GM20431 (cell line): Measurements from ENCODE around the gene MEF2C.
"Not testable (repeated sequence)": the region's sequence is repeated elsewhere in the genome, so short reads cannot be mapped to it uniquely, and the experiment has no call there.

ENCODE experiments used
- in situ Hi-C: fragments of 300-500 bp; cut with MseI, MboI; formaldehyde crosslinking; loops from one replicate; pipeline ENCODE4 v1.15.0; 2020; ENCODE audit warnings: low sequenced_read_pairs; ENCODE audit not compliant: unreplicated experiment

Gene MEF2C

DNA sequence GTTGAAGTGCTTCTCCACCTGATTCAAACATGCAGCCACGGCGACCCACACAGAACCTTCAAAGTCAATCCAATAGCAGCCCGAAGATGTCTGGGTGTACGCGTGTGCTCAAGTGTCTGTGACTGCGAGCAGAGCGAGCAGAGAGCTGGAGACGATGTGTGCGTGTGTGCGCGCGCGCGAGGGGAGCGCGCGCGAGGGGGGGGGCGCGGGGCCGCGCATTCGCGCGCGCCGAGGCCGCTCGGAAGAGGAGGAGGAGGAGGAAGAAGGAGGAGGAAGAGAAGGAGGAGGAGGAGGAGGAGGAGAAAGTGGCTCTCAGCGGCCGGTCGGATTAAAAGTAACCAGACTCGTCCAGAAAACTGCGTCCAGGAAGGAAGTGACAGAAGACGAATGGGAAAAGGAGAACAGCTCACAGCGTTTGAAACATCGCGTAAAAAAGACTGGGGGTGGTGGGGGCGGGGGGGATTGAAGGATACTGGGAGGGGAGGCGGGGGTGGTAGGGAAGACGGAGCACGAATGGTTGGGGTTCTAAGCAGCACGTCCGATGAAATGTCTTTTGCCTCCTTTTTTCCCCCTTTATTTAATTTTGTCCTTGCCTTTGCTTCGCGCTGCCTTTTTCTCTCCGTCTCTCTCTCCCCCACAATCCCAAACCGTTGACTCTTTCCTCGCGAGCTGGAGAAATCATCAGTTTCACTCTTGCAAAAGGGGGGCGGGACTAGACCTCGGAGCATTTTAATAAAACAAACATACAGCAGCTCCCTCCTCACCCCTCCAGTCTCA is at the start of gene MEF2C:
TSS of gene MEF2C (minus strand) at position 126 of the 777 bp plus-strand sequence. CDS start 59,396 bp downstream, outside the sequence.
- in situ Hi-C loops = no loop called here

DNA sequence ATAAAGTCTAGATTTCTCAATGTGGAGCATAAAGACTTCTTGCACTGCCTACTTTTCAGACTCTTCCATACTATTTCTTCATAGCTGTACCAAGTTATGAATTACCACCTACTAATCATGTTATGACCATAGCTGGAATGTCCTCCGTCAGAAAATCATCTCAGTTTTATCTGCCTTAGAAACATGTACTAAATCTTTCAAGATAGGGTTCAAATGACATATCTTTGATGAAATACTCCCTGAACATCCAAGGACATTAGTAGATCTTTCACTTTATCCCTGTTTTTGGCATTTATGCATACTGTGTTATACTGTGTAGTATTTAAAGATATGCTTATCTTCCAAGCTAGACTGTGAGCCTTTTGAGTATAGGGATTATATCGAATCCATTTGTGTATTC is 49.6 kb upstream of the MEF2C start:
- in situ Hi-C loops = no loop called here

DNA sequence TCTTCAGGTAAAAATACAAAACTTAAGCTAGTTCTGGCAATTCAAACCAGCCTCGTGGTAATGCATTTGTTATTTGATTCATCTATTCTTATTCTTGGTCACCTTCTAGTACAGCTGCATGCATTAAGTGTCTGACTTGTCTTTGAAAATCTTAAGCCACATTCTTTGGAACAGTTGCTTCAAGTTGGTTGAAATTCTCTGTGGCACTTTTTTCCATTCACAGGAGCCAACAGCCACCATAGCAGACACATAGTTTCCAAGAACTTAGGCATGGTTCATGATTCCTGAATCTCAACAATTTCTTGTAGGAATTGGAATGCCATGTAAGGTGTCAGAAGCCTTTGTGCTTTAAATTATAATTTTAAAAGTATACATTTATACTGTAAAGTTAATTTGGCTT is 47.4 kb upstream of the MEF2C start:
- in situ Hi-C loops = no loop called here

DNA sequence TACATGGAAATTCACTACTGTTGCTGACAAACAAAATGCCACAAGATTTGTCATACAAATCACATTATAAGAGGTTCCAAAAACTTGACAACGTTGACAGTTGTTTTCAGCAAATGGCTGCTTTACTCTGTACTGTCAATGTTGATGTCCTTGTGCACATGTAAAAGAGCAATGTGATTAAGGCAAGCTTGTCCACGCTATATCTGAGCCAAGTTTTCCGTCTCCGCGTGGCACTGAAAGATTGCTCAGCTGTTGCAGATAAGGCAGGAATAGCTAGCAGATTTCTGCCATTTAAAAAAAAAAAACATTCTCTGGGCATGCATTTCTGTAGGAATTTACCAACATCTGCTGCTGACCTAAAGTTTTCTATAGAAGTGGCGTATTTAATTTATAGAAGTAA is 46.4 kb upstream of the MEF2C start:
- in situ Hi-C loops = no loop called here

DNA sequence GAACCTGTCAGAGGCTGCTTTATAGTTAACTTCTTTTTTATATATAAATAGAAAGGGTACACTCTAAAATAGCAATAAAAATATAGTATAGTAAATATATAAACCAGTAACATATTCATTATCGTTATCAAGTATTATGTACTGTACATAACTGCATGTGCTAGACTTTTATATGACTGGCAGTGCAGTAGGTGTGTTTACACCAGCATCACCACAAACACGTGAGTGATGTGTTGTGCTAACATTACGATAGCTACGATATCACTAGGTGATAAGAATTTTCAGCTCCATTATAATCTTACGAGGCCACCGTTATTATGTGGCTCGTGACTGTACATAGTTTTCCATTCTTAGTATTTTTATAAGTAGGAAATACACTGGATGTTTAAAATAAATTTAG is 43.8 kb upstream of the MEF2C start:
- in situ Hi-C loops = no loop called here

DNA sequence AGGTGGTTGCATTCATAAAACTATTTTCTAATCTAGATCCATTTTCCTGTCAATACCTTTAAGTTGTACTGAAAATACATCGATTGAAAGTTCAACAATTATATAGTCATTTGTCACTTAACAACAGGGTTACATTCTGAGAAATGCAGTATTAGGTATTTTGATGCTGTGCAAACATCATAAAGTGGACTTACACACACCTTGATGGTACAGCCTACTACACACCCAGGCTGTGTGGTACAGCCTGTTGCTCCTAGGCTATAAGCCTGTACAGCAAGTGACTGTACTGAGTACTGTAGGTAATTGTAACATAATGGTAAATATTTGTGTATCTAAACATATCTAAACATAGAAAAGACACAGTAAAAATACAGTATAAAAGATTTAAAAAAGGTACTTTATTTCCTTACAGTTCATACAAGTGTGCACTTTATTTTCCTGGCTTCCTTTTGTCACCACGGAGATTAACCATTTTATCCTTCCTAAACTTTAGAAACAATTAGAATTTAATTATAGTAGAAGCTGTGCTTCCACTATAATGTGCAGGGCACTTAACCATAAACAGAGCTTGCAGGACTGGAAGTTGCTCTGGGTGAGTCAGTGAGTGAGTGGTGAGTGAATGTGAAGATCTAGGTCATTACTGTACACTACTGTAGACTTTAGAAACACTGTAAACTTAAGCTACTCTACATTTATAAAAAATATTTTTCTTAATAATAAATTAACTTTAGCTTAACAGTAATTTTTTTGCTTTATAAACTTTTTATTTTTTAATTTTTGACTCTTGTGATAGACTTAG is 42.9 kb upstream of the MEF2C start:
- in situ Hi-C loops = no loop called here

DNA sequence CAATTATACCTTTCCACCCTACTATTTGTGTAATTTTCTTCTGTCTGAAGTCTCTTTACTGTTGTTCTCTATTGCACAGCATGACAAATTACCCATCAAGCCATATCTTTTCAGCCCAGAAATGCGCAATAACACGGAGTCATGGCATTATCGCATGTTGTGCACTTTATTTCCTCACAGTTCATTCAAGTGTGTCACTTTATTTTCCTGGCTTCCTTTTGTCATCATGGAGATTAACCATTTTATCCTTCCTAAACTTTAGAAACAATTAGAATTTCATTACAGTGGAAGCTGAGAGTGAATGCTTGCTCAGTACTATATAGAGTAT is 41.3 kb upstream of the MEF2C start:
- in situ Hi-C loops = no loop called here

DNA sequence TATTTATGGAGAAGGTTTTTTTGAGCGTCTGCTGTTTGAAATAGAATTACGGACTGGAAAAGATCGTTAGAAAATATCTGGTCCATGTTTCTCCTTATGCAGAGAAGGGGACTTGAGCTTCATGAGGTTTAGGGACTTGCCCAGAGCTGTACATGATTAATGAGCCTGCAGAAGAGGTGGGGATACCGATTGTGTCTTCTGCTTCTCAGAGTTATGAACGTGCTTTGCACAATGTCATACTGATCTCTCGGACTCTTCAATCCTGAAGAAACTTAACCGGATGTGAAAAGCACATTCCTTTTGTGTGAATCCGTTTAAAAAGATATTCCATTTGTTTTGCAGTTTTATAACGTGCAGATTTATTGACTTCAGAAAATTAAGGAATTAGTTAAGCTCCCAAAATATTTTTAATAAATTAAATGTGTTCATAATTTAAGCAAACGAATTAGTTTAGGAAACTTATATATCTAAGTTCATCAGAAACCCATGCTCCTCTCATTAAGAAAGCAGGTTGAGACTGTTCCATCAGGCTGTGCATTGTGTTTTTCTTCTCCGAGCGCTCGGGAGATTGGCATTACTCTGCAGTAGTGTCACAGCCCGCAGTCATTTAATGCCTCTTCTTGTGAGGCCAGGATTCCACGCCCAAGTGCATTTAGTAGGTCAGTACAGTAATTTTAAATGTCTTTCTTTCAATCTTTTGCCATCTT is 40.8 kb upstream of the MEF2C start:
- in situ Hi-C loops = no loop called here

DNA sequence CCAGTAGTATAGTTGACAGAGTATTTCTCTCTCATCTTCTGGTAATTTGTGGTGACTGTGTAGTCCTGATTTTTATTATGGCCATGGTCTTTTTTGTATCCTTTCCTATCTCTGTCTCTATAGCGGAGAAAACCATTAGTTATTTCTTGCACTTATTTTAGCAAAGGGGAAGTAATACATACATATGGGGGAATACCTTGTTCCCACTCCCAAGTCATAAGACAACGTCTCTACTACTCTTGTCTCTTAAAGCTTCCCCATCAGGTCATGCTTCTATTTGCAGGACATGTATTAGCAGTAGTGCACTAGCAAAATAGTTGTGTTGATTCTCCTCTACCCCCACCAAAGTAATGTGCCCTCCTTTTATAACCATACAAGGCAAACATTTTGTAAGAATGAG is 29.8 kb upstream of the MEF2C start:
- in situ Hi-C loops = not testable (repeated sequence)

DNA sequence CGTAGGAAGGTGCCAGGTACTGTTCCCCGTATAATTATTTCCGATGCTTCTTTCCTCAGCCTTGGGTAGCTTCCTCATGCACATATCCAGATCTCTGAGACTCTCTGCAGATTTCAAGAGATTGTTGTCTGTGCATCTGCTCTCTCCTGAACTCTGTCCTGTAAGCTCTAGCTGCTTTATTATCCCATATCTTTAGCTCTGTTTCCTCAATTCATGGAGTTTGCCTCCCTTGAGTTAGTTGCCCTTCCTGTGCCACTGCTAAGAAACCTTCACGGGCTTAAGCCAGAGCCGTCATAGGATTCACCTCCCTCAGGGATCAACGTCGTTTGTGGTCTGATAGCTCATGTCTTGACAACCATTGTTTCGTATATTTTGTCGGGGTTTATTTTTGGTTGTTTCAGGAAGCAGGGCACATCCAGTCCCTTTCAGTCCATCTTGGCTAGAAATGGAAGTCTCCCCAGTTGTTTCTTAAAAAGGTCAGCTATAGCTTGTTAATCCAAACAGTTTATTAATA is 28.1 kb upstream of the MEF2C start:
- in situ Hi-C loops = not testable (repeated sequence)

DNA sequence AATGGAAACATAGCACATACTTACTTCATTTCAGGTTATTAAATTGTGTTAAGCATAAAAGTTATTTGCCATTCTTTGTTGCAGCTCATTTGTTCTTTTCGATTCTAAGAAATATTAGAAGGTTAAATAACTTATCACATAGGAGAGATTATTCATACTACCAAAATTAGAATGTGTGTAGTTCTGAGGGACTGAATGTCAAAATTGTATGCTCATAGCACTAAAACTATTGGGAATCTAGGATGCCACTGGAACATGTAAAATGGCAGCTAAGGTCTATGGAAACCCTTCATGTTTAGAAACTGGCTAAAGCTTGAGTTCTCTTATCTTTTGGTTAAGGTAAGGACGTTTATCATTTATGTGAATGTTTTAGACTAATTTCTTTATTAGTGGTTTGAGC is 21.5 kb upstream of the MEF2C start:
- in situ Hi-C loops = not testable (repeated sequence)

DNA sequence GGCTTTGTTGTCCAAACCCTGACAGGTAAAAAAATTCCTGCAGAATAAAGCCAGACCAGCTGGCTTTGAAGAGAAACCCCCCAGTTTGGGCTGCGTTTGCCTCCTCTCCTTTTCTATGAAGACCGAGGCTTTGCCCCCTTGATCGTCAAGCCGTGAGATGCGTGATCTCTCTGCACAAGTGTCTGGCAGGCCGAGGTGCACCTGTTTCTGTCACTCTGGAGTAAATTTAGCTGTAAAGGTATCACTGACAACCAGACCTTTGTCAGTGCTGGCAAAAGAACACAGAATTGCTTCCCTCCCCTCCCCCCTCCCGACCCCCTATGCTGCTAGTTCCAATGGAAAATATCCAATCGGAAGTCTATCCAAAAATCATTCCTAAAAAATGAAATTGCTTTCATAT is 21.0 kb upstream of the MEF2C start:
- in situ Hi-C loops = not testable (repeated sequence)

DNA sequence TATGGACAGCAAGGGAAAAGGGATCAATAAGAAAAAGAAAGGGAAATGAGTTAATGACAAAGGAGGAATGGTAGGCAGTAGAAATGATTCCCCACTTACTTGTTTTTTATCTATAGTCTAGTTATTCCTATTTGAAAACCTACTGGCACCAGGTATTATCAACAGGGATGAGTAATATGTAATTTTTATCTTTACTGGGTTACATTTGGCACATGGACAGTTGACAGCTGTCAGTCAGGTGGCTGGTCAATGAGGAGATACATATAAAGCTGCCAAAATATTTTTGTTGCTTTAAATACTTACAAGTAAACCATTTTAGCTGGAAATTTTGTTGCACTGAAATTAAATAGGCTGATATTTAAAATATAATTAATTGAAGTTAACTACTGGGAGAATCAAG is 18.1 kb upstream of the MEF2C start:
- in situ Hi-C loops = not testable (repeated sequence)

DNA sequence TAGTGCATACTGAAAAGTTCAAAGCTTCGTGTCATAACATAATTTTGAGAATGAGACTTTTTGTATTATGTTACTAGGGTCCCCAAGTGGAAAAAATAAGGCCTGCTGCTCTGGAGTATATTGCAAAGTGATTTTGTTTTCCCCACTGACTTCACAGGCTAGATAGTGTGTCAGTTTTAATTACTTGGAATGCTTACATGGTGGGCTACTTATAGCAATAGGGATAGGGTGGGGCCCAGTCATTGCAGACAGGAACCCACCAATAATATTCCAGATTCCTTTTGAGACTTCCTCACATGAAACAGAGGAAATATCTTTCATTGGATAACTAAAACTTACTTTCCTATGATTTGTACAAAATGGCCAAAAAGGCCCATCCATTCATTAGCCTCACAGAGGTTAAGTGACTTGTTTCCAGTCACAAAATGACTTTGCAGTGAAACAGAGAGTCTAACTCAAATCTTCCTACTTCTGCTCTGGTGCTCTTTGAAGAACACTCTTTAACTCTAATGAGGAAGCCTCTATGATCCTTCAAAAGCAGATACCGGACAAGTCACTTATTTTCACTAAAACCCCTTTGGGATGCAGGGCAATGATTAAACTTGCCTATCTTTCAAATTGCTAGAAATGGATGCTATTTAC is 16.2 kb upstream of the MEF2C start:
- in situ Hi-C loops = no loop called here

DNA sequence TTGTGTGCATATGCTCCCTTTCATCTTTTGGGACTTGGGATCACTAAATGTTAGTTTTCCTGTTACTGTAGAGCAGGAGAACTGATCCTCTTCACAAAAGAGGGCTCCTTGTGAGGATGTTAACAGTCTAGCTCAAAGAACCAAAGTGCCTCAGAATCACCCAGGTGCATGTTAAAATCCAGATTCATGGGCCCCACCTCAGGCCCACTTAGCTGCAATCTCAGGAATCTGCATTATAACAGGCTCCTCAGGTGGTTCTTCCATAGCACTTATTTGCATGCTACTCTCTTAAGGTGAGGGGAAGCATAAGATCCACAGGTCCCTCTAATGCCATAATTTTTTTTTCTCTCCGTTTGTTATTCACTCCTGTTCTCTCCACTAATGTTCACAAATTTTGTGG is 14.8 kb upstream of the MEF2C start:
- in situ Hi-C loops = no loop called here

DNA sequence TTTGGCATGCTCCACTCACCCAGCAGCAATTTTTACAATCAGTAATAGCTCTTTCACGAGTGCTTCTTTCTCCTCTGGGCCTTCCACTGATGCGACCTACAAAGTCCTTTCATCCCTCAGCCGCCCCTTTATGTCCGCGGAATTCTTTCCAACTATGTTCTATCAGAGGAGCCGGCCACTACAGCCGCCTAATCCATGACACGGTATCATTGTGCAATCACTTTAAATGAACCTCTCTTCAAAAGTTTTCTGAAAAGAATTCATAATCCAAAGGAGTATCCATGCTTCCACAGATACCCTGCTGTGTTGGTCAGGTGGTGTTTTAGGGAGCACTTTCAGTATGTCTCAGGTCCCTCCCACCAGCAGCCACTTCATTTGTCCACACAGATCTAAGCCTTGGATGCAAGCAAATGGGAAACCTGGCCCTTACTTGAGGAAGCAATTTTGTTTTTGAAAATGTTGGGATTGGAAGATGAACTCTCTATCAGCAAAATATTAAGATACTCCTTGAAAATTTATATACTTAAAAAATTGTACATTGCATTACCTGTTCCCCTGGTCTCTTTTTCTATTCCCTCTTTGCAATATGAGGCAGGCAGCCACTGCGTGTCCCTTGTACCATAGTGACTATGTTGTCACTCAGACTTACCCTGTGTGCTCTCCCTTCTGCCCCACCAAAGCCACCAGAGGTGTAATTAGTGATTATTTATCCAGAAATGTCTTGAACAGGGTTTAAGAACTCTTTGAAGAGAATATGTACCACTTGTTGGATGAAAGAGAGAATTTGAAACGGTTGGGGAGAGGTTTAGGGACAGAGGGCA is 12.9 kb upstream of the MEF2C start:
- in situ Hi-C loops = no loop called here

DNA sequence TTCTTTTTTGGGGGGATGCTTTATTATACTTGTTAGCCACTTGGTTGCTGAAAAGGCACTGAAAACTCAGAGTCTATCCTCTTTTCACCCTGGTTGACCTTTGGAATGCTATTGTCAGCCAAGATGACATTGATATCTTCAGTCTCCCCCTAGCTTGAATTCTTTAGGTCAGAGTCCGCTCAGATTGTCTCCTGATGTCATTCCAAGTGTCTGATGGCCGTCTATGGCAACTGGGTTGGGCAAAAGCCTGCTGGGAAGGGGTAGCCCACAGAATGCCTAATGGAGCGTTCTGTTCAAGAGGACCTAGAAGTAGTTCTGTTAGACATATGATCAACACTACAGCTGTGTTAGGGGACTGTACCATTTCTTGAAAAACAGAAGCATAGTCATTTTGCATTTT is 9.7 kb upstream of the MEF2C start:
- in situ Hi-C loops = no loop called here

DNA sequence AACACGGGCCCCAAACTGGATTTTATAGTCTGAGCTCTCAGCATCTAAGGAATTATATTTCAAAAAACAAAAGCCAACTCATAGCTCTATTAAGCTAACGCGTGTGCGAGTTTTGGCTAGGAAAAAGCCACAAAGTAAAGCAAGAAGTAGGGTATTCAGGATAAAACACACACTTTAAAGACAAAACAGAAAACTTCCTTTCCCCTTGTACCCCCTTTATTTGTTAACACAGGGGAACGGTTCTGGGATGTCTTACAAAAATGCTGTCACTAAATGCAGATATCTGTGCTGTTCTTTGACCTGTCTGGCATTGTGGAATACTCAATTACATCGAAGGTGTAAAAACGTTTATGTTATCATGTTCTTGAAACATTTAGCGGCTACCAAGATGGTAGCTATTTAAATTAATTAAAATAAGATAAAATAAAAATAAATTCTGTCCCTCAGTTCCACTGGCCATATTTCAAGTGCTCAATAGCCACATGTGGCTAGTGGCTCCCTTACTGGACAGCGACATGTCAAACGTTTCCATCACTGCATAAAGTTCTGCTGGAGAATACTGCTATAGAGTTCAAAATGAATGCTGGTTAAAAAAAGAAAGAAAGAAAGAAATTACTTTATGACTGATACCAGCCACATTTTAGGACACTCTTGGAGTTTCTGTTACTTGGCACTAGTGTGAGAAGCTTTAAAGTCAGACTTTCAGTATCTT is 7.2 kb upstream of the MEF2C start:
- in situ Hi-C loops = no loop called here
